ENCODE results near the gene ZNF490.
"Not testable (repeated sequence)": the region's sequence is repeated elsewhere in the genome, so short reads cannot be mapped to it uniquely, and the experiment has no call there.

The ZNF490 gene

DNA sequence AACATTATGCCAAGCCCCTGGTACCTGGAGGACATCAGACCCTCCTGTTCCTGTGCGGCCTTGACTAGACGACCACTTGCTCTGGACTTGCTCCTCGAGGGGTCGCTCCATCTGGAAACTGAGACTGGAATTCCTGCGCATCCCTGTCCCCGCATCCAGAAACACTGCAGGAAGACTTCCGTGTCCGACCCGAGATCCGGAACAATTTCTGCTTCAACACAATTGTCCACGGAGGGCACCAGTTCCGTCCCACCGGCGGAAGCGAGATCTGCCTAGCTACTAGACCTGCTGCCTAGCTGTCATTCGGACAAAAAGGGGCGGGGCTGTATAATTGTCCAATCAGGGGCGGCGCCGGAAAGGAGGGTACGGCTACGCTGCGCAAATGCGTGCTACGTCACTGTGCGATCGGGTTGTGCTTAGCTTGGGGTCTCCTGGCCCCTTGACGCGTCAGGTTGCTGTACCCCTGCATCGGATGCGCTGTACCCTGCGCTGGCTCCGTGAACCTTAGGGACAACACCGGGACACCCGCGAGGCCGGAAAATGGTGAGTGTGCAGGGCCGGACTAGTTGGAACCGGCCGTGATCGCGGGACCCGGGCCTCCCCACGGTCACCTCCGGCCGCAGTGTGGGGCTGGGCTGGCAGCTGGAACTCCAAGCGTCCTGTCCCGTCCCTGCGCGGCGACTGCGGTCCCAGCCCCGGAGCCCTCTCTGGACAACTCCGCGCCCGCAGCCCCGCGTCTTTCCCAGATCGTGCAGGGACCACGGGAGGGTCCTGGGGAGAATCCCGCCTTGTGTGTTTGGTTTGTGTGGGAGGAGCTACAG, at the start of gene ZNF490, which contains the start of gene ZNF791:
Gene ZNF490 (minus strand): TSS at position 274 of the 821 bp plus-strand sequence. CDS start 133 bp downstream, at position 141.
Gene ZNF791 (plus strand): TSS at position 381 of the 821 bp plus-strand sequence. CDS start 160 bp downstream, at position 541.
- DNase-seq (ENCODE audit: low spot score), result peak; percentile 99

DNA sequence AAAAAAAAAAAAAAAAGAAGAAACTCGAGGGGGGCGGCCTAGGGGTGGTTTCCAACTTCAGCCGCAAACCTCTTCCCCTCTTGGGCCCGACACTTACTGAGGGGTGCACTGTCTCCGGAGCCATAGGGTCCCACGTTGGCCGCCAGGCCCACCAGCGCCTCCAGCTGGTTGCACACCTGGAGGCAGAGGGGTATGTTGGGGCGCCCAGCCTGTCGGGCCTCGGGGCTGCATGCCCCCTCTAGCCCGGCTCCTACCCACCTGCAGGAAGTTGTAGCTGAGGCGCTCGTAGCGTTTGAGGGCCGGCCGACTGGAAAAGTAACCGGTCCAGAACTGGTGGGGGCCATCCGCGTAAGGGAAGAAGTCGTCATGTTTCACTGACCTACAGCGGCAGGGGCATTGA, 47.4 kb upstream of the ZNF490 start:
- no peak for DNase-seq (ENCODE audit: low spot score)

DNA sequence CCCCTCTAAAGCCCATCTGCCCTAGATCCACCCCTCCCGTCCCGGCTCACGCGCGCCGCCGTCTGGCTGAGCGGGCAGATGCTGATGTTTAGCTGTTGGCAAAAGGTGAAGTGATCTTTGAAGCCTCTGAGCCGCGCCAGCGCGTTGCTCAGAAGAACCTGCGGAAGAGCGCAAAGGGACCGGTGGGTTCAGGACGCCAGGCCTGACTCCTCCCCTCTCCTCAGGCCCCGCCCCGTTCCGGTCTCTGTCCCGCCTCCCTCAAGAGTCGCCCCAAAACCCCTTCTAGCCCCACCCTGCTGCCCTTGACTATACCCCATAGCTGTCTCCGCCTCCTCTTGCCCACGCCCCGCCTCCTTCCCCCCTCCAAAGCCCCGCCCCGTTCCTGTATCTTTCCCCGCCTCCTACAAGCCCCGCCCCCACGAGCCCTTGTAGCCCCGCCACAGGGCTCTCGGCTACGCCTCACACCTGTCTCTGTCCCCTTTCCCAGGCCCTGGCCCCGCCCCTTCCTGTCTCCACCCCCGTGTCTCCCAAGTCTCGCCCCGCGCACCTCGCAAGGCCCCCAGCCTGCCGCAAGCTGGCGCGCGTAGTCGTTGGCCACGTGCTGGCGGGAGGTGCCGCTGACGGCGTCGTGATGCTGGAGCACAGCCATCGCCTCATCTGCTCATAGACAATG, 46.4 kb upstream of the ZNF490 start:
- DNase-seq (ENCODE audit: low spot score), result no peak

DNA sequence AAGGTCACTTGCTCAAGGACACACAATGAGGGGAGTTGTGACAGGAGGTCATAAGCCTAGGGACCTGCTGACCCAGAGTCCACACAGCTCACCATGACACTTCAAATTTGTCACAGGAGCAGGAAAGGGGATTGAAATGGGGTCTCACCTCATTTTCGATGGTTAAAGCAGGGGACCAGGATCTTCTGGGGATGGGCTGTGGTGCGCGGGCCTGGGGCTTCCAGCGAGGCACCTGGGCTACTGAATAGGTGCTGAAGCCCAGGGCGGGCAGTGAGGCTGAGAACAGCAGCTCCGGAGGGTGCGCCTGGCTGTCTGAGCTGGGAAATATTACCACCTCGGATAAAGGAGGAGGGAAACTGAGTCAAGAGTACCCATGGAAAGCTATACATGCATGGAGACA, 44.9 kb upstream of the ZNF490 start:
- no peak for DNase-seq (ENCODE audit: low spot score)

DNA sequence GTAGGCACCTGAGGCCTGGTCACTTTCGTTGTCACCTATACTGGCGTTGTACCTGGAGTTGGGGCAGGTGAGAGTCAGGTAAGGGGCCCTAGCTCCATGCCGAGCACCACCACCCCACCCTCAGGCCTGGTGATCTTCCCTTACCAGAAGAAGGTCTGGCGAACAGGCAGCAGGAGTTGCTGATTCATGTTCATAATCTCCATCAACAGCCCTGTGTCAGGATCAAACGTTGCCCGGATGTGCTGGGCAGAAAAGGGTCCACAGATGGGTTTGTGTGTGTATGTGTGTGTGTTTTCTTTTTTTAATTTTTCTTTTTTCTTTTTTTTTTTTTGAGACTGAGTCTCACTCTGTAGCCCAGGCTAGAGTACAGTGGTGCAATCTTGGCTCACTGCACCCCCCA, 41.6 kb upstream of the ZNF490 start:
- DNase-seq (ENCODE audit: low spot score), result no peak

DNA sequence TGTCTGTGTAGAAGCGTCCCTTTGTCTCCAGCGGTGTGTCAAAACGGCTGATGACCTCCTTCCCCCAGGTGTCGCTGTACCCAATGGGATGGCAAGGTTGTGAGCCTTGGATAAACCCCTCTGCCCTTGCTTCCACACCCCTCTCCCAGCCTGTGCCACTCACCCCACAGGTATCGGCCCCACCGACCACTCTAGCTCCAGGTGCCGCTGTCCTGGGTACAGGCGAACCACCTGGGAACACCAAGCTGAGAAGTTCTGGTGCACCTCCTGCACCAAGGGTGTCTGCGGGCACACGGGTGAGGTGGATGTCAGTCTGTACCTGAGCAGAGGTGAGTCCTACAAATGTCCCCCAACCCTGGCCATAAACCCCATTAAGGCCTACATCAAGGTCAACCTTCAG, 39.3 kb upstream of the ZNF490 start:
- no peak for DNase-seq (ENCODE audit: low spot score)

DNA sequence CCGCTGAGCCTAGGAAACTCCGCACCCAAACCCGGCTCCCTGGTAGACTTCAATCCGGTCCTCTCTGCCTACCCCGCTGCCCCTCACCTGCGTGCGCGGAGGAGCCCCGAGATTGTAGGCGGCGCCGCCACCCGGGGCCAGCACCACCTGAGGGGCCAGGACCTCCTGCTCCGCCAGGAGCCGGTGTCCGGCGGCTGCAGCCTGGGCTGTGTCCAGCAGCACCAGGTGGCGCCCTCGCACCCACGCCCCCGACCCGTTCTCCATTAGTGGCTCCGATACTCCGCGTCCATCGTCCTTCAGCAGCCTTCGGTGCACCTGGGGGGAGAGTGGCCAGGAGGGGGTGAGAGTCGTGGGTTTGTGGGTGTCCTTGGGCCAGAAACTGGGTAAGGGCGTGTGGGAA, 37.5 kb upstream of the ZNF490 start:
- DNase-seq (ENCODE audit: low spot score), result no peak

DNA sequence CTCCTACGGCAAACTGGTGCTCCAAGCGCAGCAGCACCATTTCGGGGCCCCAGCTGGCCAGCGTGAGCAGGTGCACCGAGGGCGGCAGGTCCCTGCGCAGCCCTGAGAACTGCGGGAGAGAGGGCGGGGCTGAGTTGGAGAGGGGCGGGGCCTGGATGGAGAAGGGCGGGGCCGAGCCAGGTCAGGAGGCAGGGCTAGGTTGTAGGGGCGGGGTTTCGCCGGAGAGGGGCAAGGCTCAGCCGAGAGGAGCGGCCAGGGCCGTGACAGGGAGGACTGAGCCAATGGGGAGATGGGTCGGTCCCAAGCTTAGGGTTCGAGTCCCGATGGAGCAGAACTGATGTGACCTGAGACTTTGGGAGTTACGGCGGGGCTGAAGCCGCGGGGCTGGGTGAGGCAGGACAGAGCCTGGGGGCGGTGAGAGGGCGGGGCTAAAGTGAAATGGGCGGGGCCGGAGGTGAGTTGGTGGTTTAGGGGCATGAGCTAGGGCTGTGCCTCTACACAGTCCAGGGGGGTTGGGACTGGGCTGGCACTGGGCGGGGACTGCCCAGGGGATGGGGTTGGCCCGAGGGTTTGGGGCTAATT, 37.0 kb upstream of the ZNF490 start:
- DNase-seq (ENCODE audit: low spot score), result peak; percentile 68

DNA sequence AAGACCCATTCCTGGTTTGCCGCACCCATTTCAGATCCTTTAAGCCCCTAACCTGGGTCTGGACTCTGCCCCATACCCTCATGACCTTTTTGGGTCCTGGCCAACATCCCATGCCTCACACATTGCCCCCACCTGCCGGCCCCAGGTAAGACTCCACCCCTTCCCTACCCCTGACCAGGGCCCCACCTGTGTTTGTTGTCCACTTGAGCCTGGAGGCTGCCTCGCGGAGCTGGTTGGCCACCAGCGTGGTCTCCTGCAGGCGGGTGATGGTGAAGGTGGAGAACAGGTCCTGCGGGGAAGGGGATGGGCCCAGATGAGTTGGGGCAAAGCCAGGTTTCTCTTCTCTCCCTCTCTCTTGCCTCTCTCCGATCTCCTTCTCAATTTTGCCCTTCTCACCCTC, 36.4 kb upstream of the ZNF490 start:
- DNase-seq (ENCODE audit: low spot score), result no peak

DNA sequence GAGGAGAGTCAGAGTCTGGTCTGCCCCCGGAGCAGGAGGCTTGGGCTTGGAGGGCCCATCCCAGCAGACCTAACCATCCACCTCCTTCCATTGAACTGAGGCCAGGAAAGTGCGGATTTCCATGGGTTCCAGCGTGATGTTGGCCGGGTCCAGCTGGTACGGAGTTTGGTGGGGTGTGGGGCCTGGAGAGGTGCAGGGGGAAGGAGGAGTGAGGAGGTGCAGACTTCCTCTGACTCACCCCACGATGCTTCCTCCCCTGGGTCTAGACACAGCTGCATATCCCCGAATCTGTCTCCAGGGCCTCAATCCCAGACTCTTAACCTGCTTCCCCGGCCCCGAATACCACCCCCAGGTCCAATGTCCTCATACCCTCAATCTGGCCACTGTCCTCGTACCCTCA, 35.9 kb upstream of the ZNF490 start:
- DNase-seq (ENCODE audit: low spot score), result no peak

DNA sequence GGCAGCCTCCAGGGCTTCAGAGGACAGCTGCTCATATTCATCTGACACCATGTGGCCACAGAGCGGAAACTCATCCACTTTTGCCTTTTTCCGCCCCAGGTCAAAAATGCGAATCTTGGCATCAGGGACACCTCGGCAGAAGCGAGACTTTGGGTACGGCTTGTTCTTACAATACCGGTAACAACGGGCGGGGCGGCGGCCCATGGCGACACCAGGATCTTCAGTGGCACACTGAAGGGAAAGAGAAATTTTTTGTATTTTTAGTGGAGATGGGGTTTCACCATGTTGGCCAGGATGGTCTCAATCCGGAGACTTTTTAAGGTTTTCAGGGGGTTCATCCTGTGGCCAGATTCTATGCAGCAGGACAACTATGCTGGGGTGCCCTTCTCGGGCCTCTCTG, 33.1 kb upstream of the ZNF490 start:
- DNase-seq (ENCODE audit: low spot score), result not testable (repeated sequence)

DNA sequence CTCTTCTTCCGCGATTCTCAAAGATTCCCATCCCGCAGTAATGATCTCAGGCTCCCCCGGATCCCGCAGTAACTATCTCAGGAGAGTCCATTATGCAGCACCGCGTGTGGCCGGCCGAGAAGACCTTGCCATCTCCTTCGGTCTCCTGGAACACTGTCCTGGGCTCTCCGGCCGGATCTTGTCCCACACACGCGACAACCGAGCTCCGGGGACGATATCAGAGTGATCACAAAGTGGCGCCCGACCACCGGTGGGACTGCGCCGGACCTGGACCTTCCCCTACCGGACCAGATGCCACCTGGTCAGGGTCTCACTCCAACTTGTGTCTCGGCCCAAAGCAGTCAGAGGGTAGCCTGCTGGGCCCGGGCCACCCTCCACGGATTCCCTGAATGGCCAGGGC, 31.9 kb upstream of the ZNF490 start:
- DNase-seq (ENCODE audit: low spot score), result no peak

DNA sequence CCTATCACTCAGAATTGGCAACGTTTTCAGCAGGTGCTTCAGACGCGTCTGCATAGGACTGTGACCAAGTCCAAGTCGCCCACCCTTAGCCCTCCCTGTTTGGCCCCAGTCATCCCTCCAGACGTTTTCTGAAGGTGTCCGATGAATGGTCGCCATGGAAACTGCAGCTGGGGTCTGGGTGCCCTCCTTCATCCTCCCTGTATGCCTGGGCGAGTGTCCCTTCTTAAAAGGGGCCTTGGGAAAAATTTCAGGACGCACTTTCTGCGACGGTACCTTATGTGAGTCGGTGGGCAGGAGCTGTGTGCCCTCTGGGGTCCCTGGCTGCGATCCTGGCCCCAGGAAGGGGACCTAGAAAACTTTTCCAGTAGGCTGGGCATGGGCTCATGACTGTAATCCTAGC, 30.8 kb upstream of the ZNF490 start:
- DNase-seq (ENCODE audit: low spot score), result no peak

DNA sequence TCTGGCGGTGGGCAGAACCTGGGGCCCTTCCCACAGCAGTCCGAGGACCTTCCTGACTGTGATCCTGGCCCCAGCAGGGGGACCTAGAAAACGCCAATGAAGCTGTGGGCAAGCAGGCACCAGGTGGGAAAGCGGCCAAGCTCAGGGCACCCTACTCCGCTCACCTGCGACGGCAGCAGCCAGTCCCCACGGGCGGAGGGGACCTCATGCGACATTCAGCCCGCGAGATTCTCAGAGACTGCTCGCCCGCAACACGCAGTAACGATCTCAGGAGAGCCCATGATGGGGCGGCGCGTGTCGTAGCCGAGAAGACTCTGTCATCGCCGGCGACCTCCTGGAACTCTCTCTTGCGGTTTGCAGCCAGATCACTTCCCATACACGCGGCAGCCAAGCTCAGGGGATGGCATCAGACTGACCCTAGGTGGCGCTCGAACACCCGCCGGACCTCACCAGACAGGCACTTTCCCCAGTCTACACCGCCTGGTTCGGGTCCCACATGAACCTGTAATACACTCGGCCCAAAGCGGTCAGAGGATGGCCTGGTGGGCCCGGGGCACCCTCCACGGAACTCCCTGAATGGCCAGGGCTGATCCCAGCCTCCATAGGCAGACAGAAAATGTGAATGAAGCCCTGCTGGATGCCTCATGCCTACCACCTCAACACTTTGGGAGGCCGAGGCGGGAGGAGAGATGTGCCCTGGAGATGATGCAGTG, 29.4 kb upstream of the ZNF490 start:
- peak; percentile 93 for DNase-seq (ENCODE audit: low spot score)

DNA sequence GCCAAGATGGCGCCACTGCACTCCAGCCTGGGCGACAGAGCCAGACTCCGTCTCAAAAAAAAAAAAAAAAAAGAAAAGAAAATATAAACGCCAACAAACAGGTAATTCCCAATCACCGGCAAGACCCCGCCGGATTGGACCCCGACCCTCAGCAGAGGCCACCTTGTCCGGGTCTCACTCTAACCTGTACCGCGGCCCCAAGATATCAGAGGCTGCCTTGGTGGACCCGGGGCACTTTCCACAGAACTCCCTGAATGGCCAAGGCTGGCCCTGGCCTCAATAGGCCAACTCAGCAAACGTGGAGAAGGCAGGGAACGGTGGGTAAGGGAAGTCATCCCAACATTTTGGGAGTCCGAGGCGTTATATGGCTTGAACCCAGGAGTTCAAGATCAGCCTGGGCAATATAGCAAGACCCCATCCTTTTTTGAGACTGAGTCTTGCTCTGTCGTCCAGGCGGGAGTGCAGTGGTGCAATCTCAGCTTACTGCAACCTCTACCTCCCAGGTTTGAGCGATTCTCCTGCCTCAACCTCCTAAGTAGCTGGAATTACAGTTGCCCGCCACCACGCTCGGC, 28.1 kb upstream of the ZNF490 start:
- no peak for DNase-seq (ENCODE audit: low spot score)

DNA sequence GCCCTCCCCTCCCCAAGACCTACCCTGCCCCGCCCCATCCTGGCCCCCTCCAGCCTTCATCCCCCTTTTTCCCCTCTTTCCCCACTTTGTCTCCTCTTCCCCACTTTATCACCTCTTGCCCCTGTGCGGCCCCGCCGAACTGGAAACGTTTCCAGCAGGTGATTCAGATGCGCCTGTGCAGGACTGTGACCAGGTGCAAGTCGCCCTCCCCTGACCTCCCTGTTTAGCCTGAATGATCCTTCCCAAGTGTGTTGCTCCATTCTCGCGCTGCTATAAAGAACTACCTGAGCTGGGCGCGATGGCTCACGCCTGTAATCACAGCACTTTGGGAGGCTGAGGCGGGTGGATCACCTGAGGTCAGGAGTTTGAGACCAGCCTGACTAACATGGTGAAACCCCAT, 26.0 kb upstream of the ZNF490 start:
- no peak for DNase-seq (ENCODE audit: low spot score)

DNA sequence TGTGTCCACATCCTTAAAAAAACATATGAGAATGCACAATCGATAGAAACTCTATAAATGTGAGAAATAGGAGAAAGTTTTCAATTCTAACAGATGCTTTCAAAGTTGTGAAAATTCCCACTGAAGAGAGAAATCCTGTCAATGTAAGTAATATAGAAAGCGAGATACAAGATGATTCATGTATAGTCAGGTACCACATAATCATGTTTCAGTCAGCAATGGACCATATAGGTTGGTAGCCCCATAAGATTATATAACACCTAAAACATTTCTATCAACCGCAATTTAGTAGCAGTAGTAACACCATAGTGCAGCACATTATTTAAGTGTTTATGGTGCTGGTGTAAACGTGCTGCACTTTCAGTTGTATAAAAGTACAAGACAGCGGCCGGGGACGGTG, 18.6 kb upstream of the ZNF490 start:
- no peak for DNase-seq (ENCODE audit: low spot score)

DNA sequence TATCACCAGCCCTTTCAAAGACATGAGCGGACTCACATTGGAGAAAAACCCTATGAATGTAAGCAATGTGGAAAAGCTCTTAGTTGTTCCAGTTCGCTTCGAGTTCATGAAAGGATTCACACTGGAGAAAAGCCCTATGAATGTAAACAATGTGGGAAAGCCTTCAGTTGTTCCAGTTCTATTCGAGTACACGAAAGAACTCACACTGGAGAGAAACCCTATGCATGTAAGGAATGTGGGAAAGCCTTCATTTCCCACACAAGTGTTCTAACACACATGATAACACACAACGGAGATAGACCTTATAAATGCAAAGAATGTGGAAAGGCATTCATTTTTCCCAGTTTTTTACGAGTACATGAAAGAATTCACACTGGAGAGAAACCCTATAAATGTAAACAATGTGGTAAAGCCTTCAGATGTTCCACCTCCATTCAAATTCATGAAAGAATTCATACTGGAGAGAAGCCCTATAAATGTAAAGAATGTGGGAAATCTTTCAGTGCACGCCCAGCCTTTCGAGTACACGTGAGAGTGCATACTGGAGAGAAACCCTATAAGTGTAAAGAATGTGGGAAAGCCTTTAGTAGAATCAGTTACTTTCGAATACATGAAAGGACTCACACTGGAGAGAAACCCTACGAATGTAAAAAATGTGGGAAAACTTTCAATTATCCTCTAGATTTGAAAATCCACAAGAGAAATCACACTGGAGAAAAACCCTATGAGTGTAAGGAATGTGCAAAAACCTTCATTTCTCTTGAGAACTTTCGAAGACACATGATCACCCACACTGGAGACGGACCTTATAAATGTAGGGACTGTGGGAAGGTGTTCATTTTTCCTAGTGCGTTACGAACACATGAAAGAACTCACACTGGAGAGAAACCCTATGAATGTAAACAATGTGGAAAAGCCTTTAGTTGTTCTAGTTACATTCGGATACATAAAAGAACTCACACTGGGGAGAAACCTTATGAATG, 17.7 kb upstream of the ZNF490 start:
- DNase-seq (ENCODE audit: low spot score), result no peak

DNA sequence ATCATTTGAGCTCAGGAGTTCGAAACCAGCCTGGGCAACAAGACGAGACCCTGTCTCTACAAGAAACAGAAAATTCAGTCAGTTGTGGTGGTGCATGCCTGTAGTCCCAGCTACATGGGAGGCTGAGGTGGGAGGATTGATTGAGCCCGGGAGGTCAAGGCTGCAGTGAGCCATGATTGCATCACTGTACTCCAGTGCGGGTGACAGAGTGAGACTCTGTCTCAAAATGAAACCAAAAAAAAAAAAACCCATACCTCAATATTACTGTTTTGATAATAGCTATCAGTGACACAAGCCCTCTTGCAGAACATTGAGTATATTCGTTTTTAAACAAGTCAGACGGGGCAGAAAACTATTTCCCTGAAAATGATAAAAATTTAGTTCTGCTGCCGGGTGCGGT, 16.3 kb upstream of the ZNF490 start:
- DNase-seq (ENCODE audit: low spot score), result no peak

DNA sequence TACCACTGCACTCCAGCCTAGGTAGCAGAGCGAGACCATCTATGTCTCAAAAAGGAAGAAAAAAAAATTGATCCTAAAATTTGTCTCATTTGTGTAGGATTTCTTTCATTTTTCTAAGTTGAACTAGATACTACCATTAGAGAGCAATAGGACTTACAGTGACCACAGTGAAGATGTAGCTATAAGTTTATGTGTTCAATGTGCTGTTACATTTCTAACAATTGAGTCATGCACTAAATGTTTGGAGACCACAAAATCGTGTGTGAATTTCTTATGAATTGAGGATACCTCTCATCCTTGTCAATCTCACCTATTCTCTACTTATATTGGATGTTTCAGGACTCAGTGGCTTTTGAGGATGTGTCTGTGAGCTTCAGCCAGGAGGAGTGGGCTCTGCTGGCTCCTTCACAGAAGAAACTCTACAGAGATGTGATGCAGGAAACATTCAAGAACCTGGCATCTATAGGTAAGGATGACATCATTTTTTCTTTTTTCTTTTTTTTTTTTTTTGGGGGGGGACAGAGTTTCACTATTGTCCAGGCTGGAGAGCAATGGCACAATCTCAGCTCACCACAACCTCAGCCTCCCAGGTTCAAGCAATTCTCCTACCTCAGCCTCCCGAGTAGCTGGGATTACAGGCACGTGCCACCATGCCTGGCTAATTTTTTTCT, 12.9 kb upstream of the ZNF490 start:
- DNase-seq (ENCODE audit: low spot score), result no peak

Measured in AG08395 (cell line).